HCT116 (cell line): ENCODE results near the gene LRRN2.

Experiments used
- CEBPB ChIP-seq: IDR thresholded peaks from 2 replicates; pipeline ENCODE4 v1.6.1; 2012; ENCODE audit warnings: low read depth
- EZH2 ChIP-seq: fragments of 200-600 bp; sonication (generic); IDR thresholded peaks from 2 replicates; pipeline ENCODE4 v1.6.1; 2017; ENCODE audit warnings: antibody characterized with exemption, mixed run types
- EZH2phosphoT487 ChIP-seq: fragments of 200-600 bp; IDR thresholded peaks from 2 replicates; pipeline ENCODE4 v1.6.1; 2018; ENCODE audit warnings: antibody characterized with exemption, borderline replicate concordance
- JUND ChIP-seq: IDR thresholded peaks from 2 replicates; pipeline ENCODE4 v1.6.1; 2012
- POLR2A ChIP-seq: IDR thresholded peaks from 2 replicates; pipeline ENCODE4 v1.7.0; 2011; ENCODE audit warnings: borderline replicate concordance; ENCODE audit not compliant: insufficient read depth, insufficient read length; ENCODE audit errors: extremely low read depth
- POLR2AphosphoS5 ChIP-seq: IDR thresholded peaks from 2 replicates; pipeline ENCODE4 v1.6.1; 2011; ENCODE audit warnings: mild to moderate bottlenecking, low read depth, low read length, moderate library complexity
- RAD21 ChIP-seq: IDR thresholded peaks from 2 replicates; pipeline ENCODE4 v1.6.1; 2012; ENCODE audit warnings: low read depth, mild to moderate bottlenecking
- SIN3A ChIP-seq: IDR thresholded peaks from 2 replicates; pipeline ENCODE4 v1.6.1; 2012; ENCODE audit warnings: low read depth
- SP1 ChIP-seq: IDR thresholded peaks from 2 replicates; pipeline ENCODE4 v1.6.1; 2012; ENCODE audit warnings: low read depth
- TCF7L2 ChIP-seq: IDR thresholded peaks from 2 replicates; pipeline ENCODE4 v1.7.0; 2011; ENCODE audit warnings: borderline replicate concordance, inconsistent platforms; ENCODE audit not compliant: insufficient read depth, insufficient read length; ENCODE audit errors: extremely low read depth
- YY1 ChIP-seq: IDR thresholded peaks from 2 replicates; pipeline ENCODE4 v1.6.1; 2011; ENCODE audit warnings: low read length, low read depth, moderate library complexity, mild to moderate bottlenecking; ENCODE audit not compliant: insufficient replicate concordance; ENCODE audit errors: extremely low read depth
- ZNF274 ChIP-seq: fragments of 200-500 bp; sonication (Bioruptor generic); IDR thresholded peaks from 2 replicates; pipeline ENCODE4 v1.6.1; 2014; ENCODE audit warnings: mild to moderate bottlenecking, low read depth, low read length, inconsistent platforms
- TF ChIP-seq, protein P1 (sequence below), 3 experiments: fragments of 200-600 bp in 1 of 3; sonication (generic) in 1 of 3; IDR thresholded peaks in 2 of 3; conservative IDR thresholded peaks in 1 of 3; 2 replicates each; pipeline ENCODE4 v1.5.1; 2012 to 2017; ENCODE audit warnings: low read depth in 2 of 3, low read length in 2 of 3, antibody characterized with exemption in 1 of 3, borderline replicate concordance in 1 of 3, control low read depth in 1 of 3, mild to moderate bottlenecking in 1 of 3, mixed read lengths in 1 of 3, mixed run types in 1 of 3, moderate library complexity in 1 of 3; ENCODE audit not compliant: insufficient read depth in 1 of 3

DNA sequence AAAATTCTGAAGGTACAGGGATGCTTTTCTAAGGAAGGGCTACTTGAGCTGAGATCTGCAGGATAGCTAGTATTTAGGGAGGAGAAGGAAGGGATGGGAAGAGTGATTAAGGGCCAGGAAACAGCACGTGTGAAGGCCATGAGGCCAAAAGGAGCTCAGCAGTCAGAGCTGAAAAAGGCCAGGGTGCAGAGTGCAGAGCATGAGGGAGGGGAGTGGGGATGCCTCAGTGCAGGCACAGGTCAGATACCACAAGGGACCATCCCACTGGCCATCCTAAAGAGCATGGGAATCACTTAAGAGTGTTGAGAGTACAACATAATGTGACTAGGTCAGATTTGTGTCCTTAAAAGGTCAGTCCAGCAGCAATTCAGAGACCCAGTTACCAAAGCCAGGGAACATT is 16.0 kb downstream of the LRRN2 start:
- TF ChIP-seq, protein P1, sequence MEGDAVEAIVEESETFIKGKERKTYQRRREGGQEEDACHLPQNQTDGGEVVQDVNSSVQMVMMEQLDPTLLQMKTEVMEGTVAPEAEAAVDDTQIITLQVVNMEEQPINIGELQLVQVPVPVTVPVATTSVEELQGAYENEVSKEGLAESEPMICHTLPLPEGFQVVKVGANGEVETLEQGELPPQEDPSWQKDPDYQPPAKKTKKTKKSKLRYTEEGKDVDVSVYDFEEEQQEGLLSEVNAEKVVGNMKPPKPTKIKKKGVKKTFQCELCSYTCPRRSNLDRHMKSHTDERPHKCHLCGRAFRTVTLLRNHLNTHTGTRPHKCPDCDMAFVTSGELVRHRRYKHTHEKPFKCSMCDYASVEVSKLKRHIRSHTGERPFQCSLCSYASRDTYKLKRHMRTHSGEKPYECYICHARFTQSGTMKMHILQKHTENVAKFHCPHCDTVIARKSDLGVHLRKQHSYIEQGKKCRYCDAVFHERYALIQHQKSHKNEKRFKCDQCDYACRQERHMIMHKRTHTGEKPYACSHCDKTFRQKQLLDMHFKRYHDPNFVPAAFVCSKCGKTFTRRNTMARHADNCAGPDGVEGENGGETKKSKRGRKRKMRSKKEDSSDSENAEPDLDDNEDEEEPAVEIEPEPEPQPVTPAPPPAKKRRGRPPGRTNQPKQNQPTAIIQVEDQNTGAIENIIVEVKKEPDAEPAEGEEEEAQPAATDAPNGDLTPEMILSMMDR (IDR thresholded peaks at IDR 0.05 in 2 of 3, conservative IDR thresholded peaks at IDR 0.05 in 1 of 3; ENCODE audit: borderline replicate concordance in 1 of 3, insufficient read depth in 1 of 3, low read depth in 2 of 3, low read length in 2 of 3), result no peak
- TF ChIP-seq RAD21, result no peak
- no peak for TF ChIP-seq POLR2A
- no peak for TF ChIP-seq SIN3A
- TF ChIP-seq POLR2AphosphoS5, result no peak
- TF ChIP-seq JUND, result no peak
- TF ChIP-seq EZH2, result no peak
- TF ChIP-seq TCF7L2, result no peak
- TF ChIP-seq EZH2phosphoT487, result no peak
- TF ChIP-seq ZNF274, result no peak
- TF ChIP-seq YY1, result no peak
- no peak for TF ChIP-seq CEBPB
- TF ChIP-seq SP1, result no peak
